H1 (cell line): ENCODE results near the gene LIMS1. TPM values are rescaled to one million over a fixed set of nuclear protein-coding genes. Genes with fewer than 3 reads are reported as not detected.

ENCODE experiments used
- CTCF ChIA-PET: fragments of 300-600 bp; sonication (Branson Sonifier 250); formaldehyde crosslinking; loops from one replicate; lab custom pipeline; 2021; ENCODE audit not compliant: partially characterized antibody; lab: Charles Lee
- POLR2A ChIA-PET: fragments of 300-600 bp; sonication (Branson Sonifier 250); formaldehyde crosslinking; loops from one replicate; lab custom pipeline; 2021; ENCODE audit warnings: inconsistent platforms; ENCODE audit not compliant: partially characterized antibody; lab: Charles Lee
- DNase-seq, 2 experiments: peaks; one replicate each; pipeline versions ENCODE4 v3.0.0 to v3.0.0-alpha.2; 2010 to 2022; ENCODE audit warnings: low spot score in 2 of 2, low read depth in 1 of 2, mixed read lengths in 1 of 2
- FAIRE-seq: peaks from 2 replicates; lab custom pipeline; 2011; peaks lifted over from hg19 to GRCh38; lab: Jason Lieb, UNC
- H2AFZ ChIP-seq: 2 replicates; pipeline ENCODE4 v1.8.1; 2012; ENCODE audit warnings: low read length, inconsistent platforms
- H2AK5ac ChIP-seq: 2 replicates; pipeline ENCODE4 v1.6.1; 2013; ENCODE audit warnings: low read depth, low read length
- H2BK120ac ChIP-seq: replicated peaks from 2 replicates; pipeline ENCODE3; 2013; ENCODE audit warnings: low read depth, low read length, inconsistent platforms
- H2BK12ac ChIP-seq: 2 replicates; pipeline ENCODE4 v1.6.1; 2013; ENCODE audit warnings: low read depth, low read length
- H2BK15ac ChIP-seq: 2 replicates; pipeline ENCODE4 v1.6.1; 2013; ENCODE audit warnings: low read length
- H2BK20ac ChIP-seq: 2 replicates; pipeline ENCODE4 v1.6.1; 2013; ENCODE audit warnings: low read length
- H2BK5ac ChIP-seq: 2 replicates; pipeline ENCODE4 v1.6.1; 2013; ENCODE audit warnings: low read depth, low read length
- H3K14ac ChIP-seq: 2 replicates; pipeline ENCODE4 v1.6.1; 2013; ENCODE audit warnings: inconsistent platforms; ENCODE audit not compliant: insufficient read length
- H3K18ac ChIP-seq: 2 replicates; pipeline ENCODE4 v1.6.1; 2013; ENCODE audit warnings: low read length; ENCODE audit errors: extremely low read depth
- H3K23ac ChIP-seq: 2 replicates; pipeline ENCODE4 v1.6.1; 2013; ENCODE audit warnings: inconsistent platforms; ENCODE audit not compliant: insufficient read length
- H3K23me2 ChIP-seq: 2 replicates; pipeline ENCODE4 v1.6.1; 2013; ENCODE audit warnings: low read depth, low read length
- H3K27ac ChIP-seq: 2 replicates; pipeline ENCODE4 v1.6.1; 2011; ENCODE audit warnings: low read depth, low read length, inconsistent platforms
- H3K27me3 ChIP-seq, 4 experiments: replicated peaks in 1 of 4; 1 replicate in 1 of 4; 2 replicates in 3 of 4; pipeline versions ENCODE4 v1.6.1 to v1.8.1; 2011 to 2013; ENCODE audit warnings: low read length in 3 of 4, mild to moderate bottlenecking in 3 of 4, inconsistent platforms in 2 of 4, mixed read lengths in 2 of 4, moderate library complexity in 1 of 4; ENCODE audit not compliant: control insufficient read depth in 3 of 4, insufficient read depth in 3 of 4; ENCODE audit errors: extremely low read depth in 1 of 4
- H3K36me3 ChIP-seq, 4 experiments: 2 replicates each; pipeline versions ENCODE4 v1.6.1 to v1.8.1; 2011 to 2013; ENCODE audit warnings: mild to moderate bottlenecking in 4 of 4, low read length in 3 of 4, moderate library complexity in 2 of 4, control low read depth in 1 of 4, inconsistent platforms in 1 of 4; ENCODE audit not compliant: insufficient read depth in 4 of 4, control insufficient read depth in 2 of 4
- H3K4ac ChIP-seq: replicated peaks from 2 replicates; pipeline ENCODE3; 2013; ENCODE audit warnings: low read length, low read depth, mixed read lengths, inconsistent platforms; ENCODE audit not compliant: insufficient read length
- H3K4me1 ChIP-seq, 4 experiments: replicated peaks in 1 of 4; 1 replicate in 1 of 4; 2 replicates in 3 of 4; pipeline versions ENCODE4 v1.6.1 to v1.8.1; 2011 to 2013; ENCODE audit warnings: low read length in 3 of 4, inconsistent platforms in 2 of 4, mixed read lengths in 1 of 4; ENCODE audit not compliant: insufficient read depth in 4 of 4, control insufficient read depth in 3 of 4
- H3K4me2 ChIP-seq, 2 experiments: 2 replicates each; pipeline versions ENCODE4 v1.6.1 to v1.8.1; 2011 to 2013; ENCODE audit warnings: low read depth in 2 of 2, low read length in 2 of 2, control low read depth in 1 of 2, inconsistent platforms in 1 of 2, mild to moderate bottlenecking in 1 of 2; ENCODE audit not compliant: insufficient read depth in 1 of 2
- H3K4me3 ChIP-seq, 4 experiments: fragments of 200-600, 300-600 bp in 1 of 4; sonication (generic), shearing (Covaris generic), sonication (Bioruptor Twin) in 1 of 4; 2 replicates each; pipeline versions ENCODE4 v1.5.1 to v1.8.1; 2011 to 2016; ENCODE audit warnings: low read length in 4 of 4, low read depth in 3 of 4, control low read depth in 2 of 4, inconsistent platforms in 2 of 4, mild to moderate bottlenecking in 2 of 4, mixed read lengths in 1 of 4, moderate library complexity in 1 of 4; ENCODE audit not compliant: insufficient read depth in 2 of 4; ENCODE audit errors: extremely low read depth in 1 of 4
- H3K56ac ChIP-seq: replicated peaks from 2 replicates; pipeline ENCODE3; 2013; ENCODE audit warnings: low read depth, mild to moderate bottlenecking, mixed read lengths, low read length, inconsistent platforms; ENCODE audit not compliant: insufficient read length
- H3K79me1 ChIP-seq: 2 replicates; pipeline ENCODE4 v1.6.1; 2013; ENCODE audit warnings: low read depth, low read length, control low read depth
- H3K79me2 ChIP-seq, 2 experiments: 2 replicates each; pipeline versions ENCODE4 v1.6.1 to v1.8.1; 2012 to 2013; ENCODE audit warnings: low read length in 2 of 2, mild to moderate bottlenecking in 2 of 2, inconsistent platforms in 1 of 2; ENCODE audit not compliant: insufficient read depth in 2 of 2, control insufficient read depth in 1 of 2
- H3K9ac ChIP-seq, 4 experiments: replicated peaks in 1 of 4; 1 replicate in 1 of 4; 2 replicates in 3 of 4; pipeline versions ENCODE4 v1.6.1 to v1.8.1; 2011 to 2013; ENCODE audit warnings: low read depth in 3 of 4, low read length in 3 of 4, control low read depth in 2 of 4, mild to moderate bottlenecking in 2 of 4, moderate library complexity in 2 of 4, inconsistent platforms in 1 of 4; ENCODE audit errors: extremely low read depth in 1 of 4
- H3K9me3 ChIP-seq, 2 experiments: 2 replicates each; pipeline versions ENCODE4 v1.6.1 to v1.8.1; 2012 to 2013; ENCODE audit warnings: mild to moderate bottlenecking in 2 of 2, moderate library complexity in 2 of 2, control low read depth in 1 of 2, inconsistent platforms in 1 of 2, low read depth in 1 of 2, low read length in 1 of 2, mixed read lengths in 1 of 2; ENCODE audit not compliant: insufficient read depth in 2 of 2
- H4K20me1 ChIP-seq, 2 experiments: replicated peaks in 1 of 2; 2 replicates each; pipeline versions ENCODE3 to v1.8.1; 2011 to 2013; ENCODE audit warnings: inconsistent platforms in 2 of 2, low read length in 2 of 2, mild to moderate bottlenecking in 1 of 2; ENCODE audit not compliant: insufficient read depth in 2 of 2, control insufficient read depth in 1 of 2
- H4K5ac ChIP-seq: 2 replicates; pipeline ENCODE4 v1.6.1; 2013; ENCODE audit warnings: low read length, low read depth, mixed read lengths, inconsistent platforms; ENCODE audit not compliant: insufficient read length
- H4K8ac ChIP-seq: 2 replicates; pipeline ENCODE4 v1.8.0; 2013; ENCODE audit warnings: mild to moderate bottlenecking, moderate library complexity, low read length, inconsistent platforms; ENCODE audit not compliant: insufficient read depth; ENCODE audit errors: extremely low read depth
- H4K91ac ChIP-seq: replicated peaks from 2 replicates; pipeline ENCODE3; 2013; ENCODE audit warnings: low read length, mixed read lengths, inconsistent platforms; ENCODE audit not compliant: insufficient read length
- HDAC2 ChIP-seq, 2 experiments: fragments of 300-600 bp in 1 of 2; sonication (generic) in 1 of 2; IDR thresholded peaks; 2 replicates each; pipeline ENCODE4 v1.6.1; 2011 to 2012; ENCODE audit warnings: low read depth in 2 of 2, low read length in 2 of 2, mild to moderate bottlenecking in 2 of 2, moderate library complexity in 2 of 2, borderline replicate concordance in 1 of 2, inconsistent platforms in 1 of 2
- POU5F1 ChIP-seq: IDR thresholded peaks from 2 replicates; pipeline ENCODE4 v1.6.1; 2011; ENCODE audit warnings: low read depth, mild to moderate bottlenecking, low read length, moderate library complexity
- TAF1 ChIP-seq: IDR thresholded peaks from 2 replicates; pipeline ENCODE4 v1.6.1; 2011; ENCODE audit warnings: mild to moderate bottlenecking, low read depth, low read length
- polyA plus RNA-seq, 7 experiments: library from polyadenylated mRNA; depleted of rRNA in 3 of 7; stranded (reverse) in 5 of 7; unstranded in 2 of 7; fragments of >200 nt in 5 of 7; fragments of 200-250 nt in 2 of 7; gene quantifications; 1 replicate in 5 of 7; 2 replicates in 1 of 7; 4 replicates in 1 of 7; pipeline versions ENCODE4 v1.2.1 to v1.2.3, GENCODE V29; 2011 to 2013; ENCODE audit warnings: missing spikeins in 2 of 7, mixed read lengths in 2 of 7
- total RNA-seq: library from RNA; stranded (reverse); fragmentation: NEBNext Ultra II Directional; extraction: Animal tissue kit (Norgen Biotek cat#: 25700); gene quantifications from 2 replicates; pipeline ENCODE4 v1.2.1, GENCODE V29; 2021

LIMS1 gene
- total and polyA plus RNA-seq, 2 of the 8 experiments (the other 6 are each of a cell fraction or from before 2014, with no cell fraction given) = 24.1 to 36.7 TPM

DNA sequence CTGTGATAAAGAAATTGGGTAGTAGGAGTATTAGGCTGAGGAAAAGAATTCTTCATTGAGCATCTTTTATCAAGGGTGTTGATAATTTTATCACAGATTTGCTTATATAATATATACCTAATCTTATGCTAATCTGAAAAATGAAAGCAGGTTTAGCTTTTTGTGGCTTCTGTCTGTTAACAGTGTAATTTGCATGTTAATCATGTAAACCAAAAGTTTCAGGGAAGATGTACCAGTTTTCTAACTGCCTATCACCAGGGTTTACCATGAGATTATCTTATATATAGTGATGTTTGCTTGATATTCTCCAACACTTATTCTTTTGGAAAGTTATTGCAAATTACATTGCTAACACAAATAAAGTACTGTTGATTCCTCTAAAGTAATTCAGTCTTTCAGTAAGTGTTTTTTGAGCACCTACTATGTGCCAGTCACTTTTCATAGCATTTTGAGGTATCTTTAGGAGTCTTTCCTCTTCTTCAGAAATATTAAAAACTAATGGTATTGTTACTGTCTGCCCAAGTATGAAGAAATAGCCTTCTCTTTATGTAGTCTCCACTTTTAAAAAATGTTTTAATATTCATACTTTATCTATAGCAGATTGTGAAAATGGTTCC lies 43.7 kb upstream of the LIMS1 start:
- Histone ChIP-seq H3K79me1 (no peaks in the 10 kb centered on the region; the same call in 1 of the 2 replicates), H3K14ac (no peak overlapping the region), H3K27ac (no peak overlapping the region), H3K9me3 (no peaks in the 10 kb centered on the region), H2BK5ac (no peak overlapping the region), H2BK20ac (no peak overlapping the region), H2AFZ (no peak overlapping the region), H2BK120ac (no peak overlapping the region), H3K4me1 (no peaks in the 10 kb centered on the region), H2BK12ac (no peak overlapping the region), H3K79me2 (no peaks in the 10 kb centered on the region), H3K56ac (no peak overlapping the region), H3K23me2 (no peaks in the 10 kb centered on the region), H3K36me3 (peaks cover 7 to 54% (median 30%) of the 10 kb centered on the region in 4 experiments; a peak in 7 of 8 replicates), H4K8ac (no peak overlapping the region), H4K20me1 (no peaks in the 10 kb centered on the region), H3K23ac (no peak overlapping the region), H3K9ac (no peak overlapping the region), H4K5ac (no peak overlapping the region), H3K4ac (no peak overlapping the region), H3K4me3 (no peak overlapping the region), H4K91ac (no peak overlapping the region), H2AK5ac (no peak overlapping the region), H3K4me2 (no peak overlapping the region), H3K18ac (no peak overlapping the region), H3K27me3 (no peaks in the 10 kb centered on the region), H2BK15ac (no peak overlapping the region)
- TF ChIP-seq HDAC2 (IDR thresholded peaks at IDR 0.05; ENCODE audit: borderline replicate concordance in 1 of 2, low read depth in 2 of 2, low read length in 2 of 2) (no peak), TAF1 (no peak), POU5F1 (no peak)
- FAIRE-seq = no peak
- ChIA-PET POLR2A (no interaction called here), CTCF (no interaction called here)
- DNase-seq = no peak
